ENCODE data around the gene PTGER1.

DNA sequence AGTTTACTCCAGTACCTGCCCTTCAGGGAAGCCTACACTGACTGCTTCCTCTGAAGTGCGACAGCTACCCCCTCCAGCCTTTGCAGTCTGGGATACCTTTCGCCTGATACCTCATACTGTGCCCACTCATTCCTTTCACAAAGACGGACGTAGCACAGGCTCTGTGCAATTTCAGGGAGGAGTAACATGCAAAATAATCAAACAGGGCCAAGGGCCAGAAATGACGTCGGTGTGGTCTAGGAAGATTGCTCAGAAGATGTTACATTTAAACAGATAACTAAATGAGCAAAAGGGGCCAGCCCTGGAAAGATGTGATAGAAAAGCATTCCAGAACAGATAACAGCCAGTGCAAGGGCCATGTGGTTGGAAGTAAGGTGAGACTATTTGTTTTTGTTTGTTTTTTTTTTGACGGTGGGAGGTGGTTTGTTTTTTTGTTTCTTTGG lies 49.4 kb downstream of the PTGER1 start:
- TF ChIP-seq EZH2 (IDR thresholded peaks at IDR 0.05; ENCODE audit: low read length, unreplicated experiment) (no peak), CTCF (conservative IDR thresholded peaks at IDR 0.05; ENCODE audit: low read depth, low read length) (no peak), EZH2phosphoT487 (IDR thresholded peaks at IDR 0.05; ENCODE audit: borderline replicate concordance, low read length) (no peak)
